ENCODE results near the gene LTB4R2.

Gene LTB4R2

GRCh38 chr14:24312736-24313507 lies 3.0 kb downstream of the LTB4R2 start:
- peak; percentile 45 for DNase-seq
- Histone ChIP-seq H2AFZ (ENCODE audit: low read length) (no peak overlapping the region), H3K9me3 (replicated peaks; ENCODE audit: insufficient read depth, low read length) (no peaks in the 10 kb centered on the region), H3K4me3 (ENCODE audit: low read length) (no peak overlapping the region), H3K27ac (ENCODE audit: low read length) (peak overlapping the region; percentile 29; the same call in 1 of the 2 replicates), H3K36me3 (replicated peaks; ENCODE audit: insufficient read depth, low read length) (no peaks in the 10 kb centered on the region), H3K27me3 (replicated peaks; ENCODE audit: insufficient read depth, low read length) (no peaks in the 10 kb centered on the region), H3K4me1 (ENCODE audit: low read length) (peaks cover 24% of the 10 kb centered on the region), H4K20me1 (ENCODE audit: insufficient read depth, low read length) (no peaks in the 10 kb centered on the region), H3K9ac (ENCODE audit: low read length) (no peak overlapping the region), H3F3A (ENCODE audit: insufficient read depth, low read length) (peaks cover 5% of the 10 kb centered on the region; the same call in 1 of the 2 replicates), H3K79me2 (ENCODE audit: low read length) (peaks cover 19% of the 10 kb centered on the region; the same call in 1 of the 2 replicates), H3K9me2 (replicated peaks; ENCODE audit: insufficient read depth, low read length) (no peaks in the 10 kb centered on the region), H3K4me2 (ENCODE audit: low read depth, low read length) (peak overlapping the region; percentile 86; the same call in 1 of the 2 replicates)
- TF ChIP-seq CTCF (IDR thresholded peaks at IDR 0.05; ENCODE audit: low read length), result no peak

GRCh38 chr14:24313913-24314312 lies 4.0 kb downstream of the LTB4R2 start:
- no peak for DNase-seq
- Histone ChIP-seq H3K9me2 (replicated peaks; ENCODE audit: insufficient read depth, low read length) (no peaks in the 10 kb centered on the region), H3K9me3 (replicated peaks; ENCODE audit: insufficient read depth, low read length) (no peaks in the 10 kb centered on the region), H3K27ac (ENCODE audit: low read length) (no peak overlapping the region), H3K79me2 (ENCODE audit: low read length) (peaks cover 12% of the 10 kb centered on the region; the same call in 1 of the 2 replicates), H3K9ac (ENCODE audit: low read length) (no peak overlapping the region), H3K36me3 (replicated peaks; ENCODE audit: insufficient read depth, low read length) (no peaks in the 10 kb centered on the region), H3F3A (ENCODE audit: insufficient read depth, low read length) (peaks cover 5% of the 10 kb centered on the region; the same call in 1 of the 2 replicates), H2AFZ (ENCODE audit: low read length) (no peak overlapping the region), H4K20me1 (ENCODE audit: insufficient read depth, low read length) (no peaks in the 10 kb centered on the region), H3K4me2 (ENCODE audit: low read depth, low read length) (no peak overlapping the region), H3K4me1 (ENCODE audit: low read length) (peaks cover 24% of the 10 kb centered on the region), H3K27me3 (replicated peaks; ENCODE audit: insufficient read depth, low read length) (no peaks in the 10 kb centered on the region), H3K4me3 (ENCODE audit: low read length) (no peak overlapping the region)
- no peak for TF ChIP-seq EZH2phosphoT487 (IDR thresholded peaks at IDR 0.05; ENCODE audit: low read length)

GRCh38 chr14:24314377-24315193 lies 4.6 kb downstream of the LTB4R2 start:
- no peaks in the 10 kb centered on the region for H3K27me3 ChIP-seq (replicated peaks; ENCODE audit: insufficient read depth, low read length)
- no peaks in the 10 kb centered on the region for H3K9me2 ChIP-seq (replicated peaks; ENCODE audit: insufficient read depth, low read length)
- no peak overlapping the region for H3K4me3 ChIP-seq (ENCODE audit: low read length)
- H3K9me3 ChIP-seq (replicated peaks; ENCODE audit: insufficient read depth, low read length), result no peaks in the 10 kb centered on the region
- H3K4me2 ChIP-seq (ENCODE audit: low read depth, low read length), result no peak overlapping the region
- DNase-seq, result no peak
- peaks cover 5% of the 10 kb centered on the region; the same call in 1 of the 2 replicates for H3K79me2 ChIP-seq (ENCODE audit: low read length)
- H4K20me1 ChIP-seq (ENCODE audit: insufficient read depth, low read length), result no peaks in the 10 kb centered on the region
- peaks cover 19% of the 10 kb centered on the region for H3K4me1 ChIP-seq (ENCODE audit: low read length)
- H2AFZ ChIP-seq (ENCODE audit: low read length), result no peak overlapping the region
- H3K36me3 ChIP-seq (replicated peaks; ENCODE audit: insufficient read depth, low read length), result no peaks in the 10 kb centered on the region
- no peak overlapping the region for H3K9ac ChIP-seq (ENCODE audit: low read length)
- peaks cover 5% of the 10 kb centered on the region; the same call in 1 of the 2 replicates for H3F3A ChIP-seq (ENCODE audit: insufficient read depth, low read length)
- no peak overlapping the region for H3K27ac ChIP-seq (ENCODE audit: low read length)
- TF ChIP-seq EZH2phosphoT487 (IDR thresholded peaks at IDR 0.05; ENCODE audit: low read length) (no peak), CTCF (IDR thresholded peaks at IDR 0.05; ENCODE audit: low read length) (no peak), EZH2 (optimal IDR thresholded peaks at IDR 0.05; ENCODE audit: low read depth, low read length) (no peak)

Data from MM.1S (cell line).